SU-DHL-6 (cell line): ENCODE measurements around the gene USP21.

Source experiments
- EZH2phosphoT487 ChIP-seq: fragments of 200-600 bp; sonication (generic), shearing (Covaris generic); conservative IDR thresholded peaks from 2 replicates; pipeline ENCODE4 v1.6.1; 2018; ENCODE audit warnings: mild to moderate bottlenecking, antibody characterized with exemption, low read length, moderate library complexity, mixed read lengths
- TF ChIP-seq, protein P1 (sequence below): fragments of 200-600 bp; sonication (generic); IDR thresholded peaks from one replicate; pipeline ENCODE4 v1.5.1; 2017; ENCODE audit warnings: antibody characterized with exemption, mild to moderate bottlenecking, low read length, moderate library complexity; ENCODE audit not compliant: insufficient read depth, poor library complexity, severe bottlenecking

- TF ChIP-seq, protein P1, sequence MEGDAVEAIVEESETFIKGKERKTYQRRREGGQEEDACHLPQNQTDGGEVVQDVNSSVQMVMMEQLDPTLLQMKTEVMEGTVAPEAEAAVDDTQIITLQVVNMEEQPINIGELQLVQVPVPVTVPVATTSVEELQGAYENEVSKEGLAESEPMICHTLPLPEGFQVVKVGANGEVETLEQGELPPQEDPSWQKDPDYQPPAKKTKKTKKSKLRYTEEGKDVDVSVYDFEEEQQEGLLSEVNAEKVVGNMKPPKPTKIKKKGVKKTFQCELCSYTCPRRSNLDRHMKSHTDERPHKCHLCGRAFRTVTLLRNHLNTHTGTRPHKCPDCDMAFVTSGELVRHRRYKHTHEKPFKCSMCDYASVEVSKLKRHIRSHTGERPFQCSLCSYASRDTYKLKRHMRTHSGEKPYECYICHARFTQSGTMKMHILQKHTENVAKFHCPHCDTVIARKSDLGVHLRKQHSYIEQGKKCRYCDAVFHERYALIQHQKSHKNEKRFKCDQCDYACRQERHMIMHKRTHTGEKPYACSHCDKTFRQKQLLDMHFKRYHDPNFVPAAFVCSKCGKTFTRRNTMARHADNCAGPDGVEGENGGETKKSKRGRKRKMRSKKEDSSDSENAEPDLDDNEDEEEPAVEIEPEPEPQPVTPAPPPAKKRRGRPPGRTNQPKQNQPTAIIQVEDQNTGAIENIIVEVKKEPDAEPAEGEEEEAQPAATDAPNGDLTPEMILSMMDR = no peak
- no peak for TF ChIP-seq EZH2phosphoT487
Measured at GRCh38 chr1:161200421-161200991, 41.2 kb downstream of the USP21 start.
